ENCODE results near the gene ZNF99. TPM values are rescaled to one million over a fixed set of nuclear protein-coding genes. Genes with fewer than 3 reads are reported as not detected.
"Not testable (repeated sequence)": the region's sequence is repeated elsewhere in the genome, so short reads cannot be mapped to it uniquely, and the experiment has no call there.

The ZNF99 gene
- total RNA-seq, 1 donor from 2014 or later: not detected

DNA sequence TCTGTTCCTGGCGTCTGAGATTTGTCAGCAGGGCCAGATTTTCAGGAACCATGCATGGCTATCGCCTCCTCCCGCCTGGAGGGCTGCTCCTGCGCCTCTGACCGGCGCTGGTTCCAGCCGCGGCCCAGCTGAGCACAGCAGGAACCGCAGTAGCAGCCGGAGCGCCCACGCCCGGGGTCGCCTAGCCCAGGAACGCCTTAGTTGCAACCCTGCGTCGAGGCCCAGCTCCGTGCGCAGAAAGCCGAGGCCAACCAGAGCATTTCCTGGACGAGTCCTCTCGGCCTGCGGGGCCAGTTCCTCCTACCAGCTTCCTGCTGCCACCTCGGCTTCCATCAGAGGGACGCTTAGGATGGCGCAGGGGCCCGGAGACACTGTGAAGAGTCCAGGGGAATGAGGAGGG, 75.0 kb downstream of the ZNF99 start:
- no peak for FAIRE-seq
- H3K36me3 ChIP-seq (ENCODE audit: control insufficient read depth, insufficient read depth, low read length): no peaks in the 10 kb centered on the region

DNA sequence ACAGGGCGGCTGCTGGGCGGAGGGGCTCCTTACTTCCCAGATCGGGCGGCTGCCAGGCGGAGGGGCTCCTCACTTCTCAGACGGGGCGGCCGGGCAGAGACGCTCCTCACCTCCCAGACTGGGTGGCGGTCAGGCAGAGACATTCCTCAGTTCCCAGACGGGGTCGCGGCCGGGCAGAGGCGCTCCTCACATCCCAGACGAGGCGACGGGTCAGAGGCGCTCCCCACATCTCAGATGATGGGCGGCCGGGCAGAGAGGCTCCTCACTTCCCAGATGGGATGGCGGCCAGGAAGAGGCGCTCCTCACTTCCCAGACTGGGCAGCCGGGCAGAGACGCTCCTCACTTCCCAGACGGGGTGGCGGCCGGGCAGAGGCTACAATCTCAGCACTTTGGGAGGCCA, 80.9 kb downstream of the ZNF99 start:
- H3K27me3 ChIP-seq (ENCODE audit: control insufficient read depth, insufficient read depth, low read length); FAIRE-seq; H3K4me3 ChIP-seq (ENCODE audit: low read depth, low read length); H3K36me3 ChIP-seq (ENCODE audit: control insufficient read depth, insufficient read depth, low read length); DNase-seq (ENCODE audit: low read depth): not testable (repeated sequence)

More for the DNA sequence above, 75.0 kb downstream of the ZNF99 start:
- no peaks in the 10 kb centered on the region for H3K27me3 ChIP-seq (ENCODE audit: control insufficient read depth, insufficient read depth, low read length)
- TF ChIP-seq, protein P1, sequence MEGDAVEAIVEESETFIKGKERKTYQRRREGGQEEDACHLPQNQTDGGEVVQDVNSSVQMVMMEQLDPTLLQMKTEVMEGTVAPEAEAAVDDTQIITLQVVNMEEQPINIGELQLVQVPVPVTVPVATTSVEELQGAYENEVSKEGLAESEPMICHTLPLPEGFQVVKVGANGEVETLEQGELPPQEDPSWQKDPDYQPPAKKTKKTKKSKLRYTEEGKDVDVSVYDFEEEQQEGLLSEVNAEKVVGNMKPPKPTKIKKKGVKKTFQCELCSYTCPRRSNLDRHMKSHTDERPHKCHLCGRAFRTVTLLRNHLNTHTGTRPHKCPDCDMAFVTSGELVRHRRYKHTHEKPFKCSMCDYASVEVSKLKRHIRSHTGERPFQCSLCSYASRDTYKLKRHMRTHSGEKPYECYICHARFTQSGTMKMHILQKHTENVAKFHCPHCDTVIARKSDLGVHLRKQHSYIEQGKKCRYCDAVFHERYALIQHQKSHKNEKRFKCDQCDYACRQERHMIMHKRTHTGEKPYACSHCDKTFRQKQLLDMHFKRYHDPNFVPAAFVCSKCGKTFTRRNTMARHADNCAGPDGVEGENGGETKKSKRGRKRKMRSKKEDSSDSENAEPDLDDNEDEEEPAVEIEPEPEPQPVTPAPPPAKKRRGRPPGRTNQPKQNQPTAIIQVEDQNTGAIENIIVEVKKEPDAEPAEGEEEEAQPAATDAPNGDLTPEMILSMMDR (IDR thresholded peaks at IDR 0.05; ENCODE audit: insufficient read depth, low read length, severe bottlenecking): no peak
- no peak overlapping the region for H3K4me3 ChIP-seq (ENCODE audit: low read depth, low read length)
- DNase-seq (ENCODE audit: low read depth): no peak

DNA sequence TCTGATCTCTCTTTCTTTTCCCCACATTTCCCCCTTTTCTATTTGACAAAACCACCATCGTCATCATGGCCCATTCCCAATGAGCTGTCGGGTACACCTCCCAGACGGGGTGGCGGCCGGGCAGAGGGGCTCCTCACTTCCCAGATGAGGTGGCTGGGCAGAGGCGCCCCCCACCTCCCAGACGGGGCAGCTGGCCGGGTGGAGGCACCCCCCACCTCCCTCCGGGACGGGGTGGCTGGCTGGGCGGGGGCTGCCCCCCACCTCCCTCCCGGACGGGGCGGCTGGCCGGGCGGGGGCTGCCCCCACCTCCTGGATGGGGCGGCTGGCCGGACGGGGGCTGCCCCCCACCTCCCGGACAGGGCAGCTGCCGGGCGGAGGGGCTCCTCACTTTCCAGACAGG, 81.3 kb downstream of the ZNF99 start:
- not testable (repeated sequence) for H3K4me3 ChIP-seq (ENCODE audit: low read depth, low read length); DNase-seq (ENCODE audit: low read depth); H3K36me3 ChIP-seq (ENCODE audit: control insufficient read depth, insufficient read depth, low read length); FAIRE-seq; H3K27me3 ChIP-seq (ENCODE audit: control insufficient read depth, insufficient read depth, low read length)

Other genes starting within 250 kb of the ZNF99 start
- 0.13 and 0.26 TPM in 2 replicates for gene ZNF492, start 149.8 kb downstream of the ZNF99 start, total RNA-seq
- gene ZNF723, start 48.1 kb upstream of the ZNF99 start, total RNA-seq: not detected in 2 replicates
- gene ZNF728, start 219.0 kb upstream of the ZNF99 start, total RNA-seq: not detected in 2 replicates